IPS DF 4.7 (cell line): Measurements from ENCODE around the gene TICAM2.

Experiments used
- DNase-seq: peaks from one replicate; pipeline ENCODE4 v3.0.0-alpha.2; 2013; ENCODE audit warnings: low spot score; ENCODE audit errors: extremely low read depth

The TICAM2 gene

GRCh38 chr5:115611873-115612272 is 9.6 kb upstream of the TICAM2 start:
- DNase-seq = no peak

DNA sequence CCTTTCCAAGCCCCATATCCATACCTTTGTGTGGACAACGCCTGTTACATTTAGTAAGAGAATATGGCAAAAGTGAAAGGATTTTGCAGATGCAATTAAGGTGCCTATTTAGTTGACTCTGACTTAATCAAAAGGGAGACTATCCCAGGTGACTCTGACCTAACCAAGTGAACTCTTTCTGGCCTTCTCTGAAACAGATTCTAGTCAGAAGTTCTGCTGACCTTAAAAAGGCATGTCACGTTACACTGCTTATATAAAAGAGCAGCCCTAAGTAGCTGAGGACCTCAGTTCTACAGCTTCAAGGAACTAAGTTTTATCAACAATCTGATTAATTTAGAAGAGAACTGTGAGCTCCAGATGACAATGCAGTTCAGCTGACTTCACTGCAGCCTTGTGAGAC is 5.7 kb upstream of the TICAM2 start:
- DNase-seq = no peak

DNA sequence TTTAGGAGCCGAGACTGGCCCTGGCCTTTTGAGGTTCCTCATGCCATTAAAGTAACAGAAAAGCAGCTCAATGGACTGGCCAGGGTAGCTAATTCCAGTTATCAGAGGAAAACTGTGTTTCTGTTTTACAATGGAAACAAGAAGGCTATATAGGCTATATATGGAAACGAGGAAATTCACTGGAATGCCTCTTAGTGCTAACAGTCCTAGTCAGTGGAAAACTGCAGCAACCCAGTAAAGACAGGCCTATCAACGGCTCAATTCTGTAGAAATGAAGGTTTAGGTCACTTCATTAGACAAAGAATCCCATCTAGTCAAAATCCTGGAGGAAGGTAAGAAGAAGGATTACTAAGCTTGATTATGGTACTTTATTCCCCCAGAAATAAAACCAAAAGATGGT is 3.2 kb upstream of the TICAM2 start:
- no peak for DNase-seq

DNA sequence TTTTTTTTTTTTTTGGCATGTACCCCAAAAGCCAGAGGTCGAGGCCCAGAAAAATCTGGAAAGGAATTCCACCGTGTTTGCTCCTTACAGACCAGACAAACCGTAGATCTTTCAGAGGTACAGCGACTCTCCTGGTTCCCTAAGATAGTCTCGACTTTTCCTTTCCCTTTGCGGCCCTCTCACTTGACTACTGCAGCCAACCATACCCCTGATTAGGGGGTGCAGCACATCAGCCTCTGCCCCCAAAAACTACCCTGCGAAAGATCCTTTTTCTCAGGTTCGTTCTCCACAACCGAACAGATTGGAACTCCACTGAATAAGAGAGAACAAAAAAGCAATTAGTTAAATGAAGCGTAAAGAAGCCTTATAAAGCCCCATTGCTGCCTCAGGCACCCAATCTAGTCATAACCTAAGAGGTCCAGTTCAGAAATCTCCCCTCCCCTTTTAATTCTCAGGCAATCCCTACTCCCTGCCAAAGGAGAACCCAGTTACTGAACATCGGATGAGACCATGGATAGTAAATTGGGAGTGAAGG is 379 bp upstream of the TICAM2 start:
- no peak for DNase-seq

GRCh38 chr5:115600766-115601165 is 1.5 kb downstream of the TICAM2 start:
- no peak for DNase-seq

GRCh38 chr5:115599924-115600323 is 2.4 kb downstream of the TICAM2 start:
- DNase-seq = no peak

- no peak for DNase-seq
Observed at GRCh38 chr5:115599502-115599901, 2.8 kb downstream of the TICAM2 start.

GRCh38 chr5:115594128-115595047 is 7.9 kb downstream of the TICAM2 start:
- DNase-seq = no peak

DNA sequence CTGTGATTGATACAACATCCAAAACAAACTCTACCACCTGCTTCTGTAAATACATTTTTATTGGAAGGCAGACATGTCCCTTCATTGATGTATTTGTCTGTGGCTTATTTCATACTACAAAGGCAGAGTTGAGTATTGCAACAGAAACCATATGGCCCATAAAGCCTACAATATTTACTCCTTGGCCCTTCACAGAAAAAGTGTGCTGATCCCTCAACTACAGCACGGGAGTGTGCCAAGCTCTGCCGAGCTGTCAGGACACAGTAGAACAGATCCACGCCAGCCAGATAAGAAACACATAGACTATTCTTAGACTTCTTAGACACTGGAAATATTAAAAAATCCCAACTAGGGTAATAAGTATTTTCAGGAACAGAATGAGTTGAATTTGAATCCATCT is 13.2 kb downstream of the TICAM2 start:
- DNase-seq = no peak

DNA sequence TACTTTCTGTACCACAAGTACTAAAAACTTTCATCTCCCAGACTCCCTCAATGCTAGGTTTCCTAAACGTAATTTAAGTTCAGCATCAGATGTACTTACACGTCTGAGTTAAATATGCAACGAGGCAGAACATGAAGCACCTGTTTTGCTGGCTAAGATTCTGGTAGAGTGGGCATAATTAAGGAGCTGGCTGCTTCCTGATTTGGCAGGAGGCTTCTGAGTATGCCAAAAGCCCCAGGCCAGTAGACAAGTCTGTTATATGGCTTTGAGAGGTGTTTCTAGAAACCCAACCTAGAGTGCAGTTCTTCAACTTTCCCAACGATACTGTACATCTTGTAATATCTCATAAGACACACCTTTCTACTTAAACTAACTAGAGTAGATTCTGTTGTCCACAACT is 13.6 kb downstream of the TICAM2 start:
- DNase-seq = no peak

DNA sequence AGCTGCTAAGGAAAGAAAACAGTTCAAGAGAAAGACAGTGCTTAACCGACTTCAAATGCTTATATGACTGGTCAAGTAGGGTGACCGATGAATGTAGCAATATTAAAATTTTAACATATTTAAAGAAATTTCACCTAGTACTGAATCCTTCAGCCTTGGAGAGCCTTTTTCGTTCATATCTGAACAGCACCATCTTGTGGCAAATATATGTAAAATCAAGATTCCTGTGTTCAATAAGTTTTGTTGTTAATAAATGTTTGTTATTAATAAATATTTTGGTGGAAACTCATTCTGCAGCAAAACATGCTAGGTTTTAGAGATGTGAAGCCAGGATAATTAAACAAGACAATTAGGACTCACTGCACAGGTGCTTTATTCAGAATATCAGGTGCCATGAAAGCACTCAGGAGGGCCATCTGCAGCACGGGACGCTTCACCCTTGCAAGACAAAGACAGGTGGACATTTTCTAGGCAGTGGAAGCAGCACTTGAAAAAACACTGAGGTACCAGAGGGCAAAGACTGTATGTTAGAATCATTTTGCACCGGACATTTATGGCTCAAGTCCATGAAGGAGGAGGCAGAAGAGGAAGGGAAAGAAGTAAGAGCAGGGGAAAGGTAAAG is 15.6 kb downstream of the TICAM2 start:
- DNase-seq = no peak

- DNase-seq = no peak
Observed at GRCh38 chr5:115585265-115585664, 17.0 kb downstream of the TICAM2 start.

DNA sequence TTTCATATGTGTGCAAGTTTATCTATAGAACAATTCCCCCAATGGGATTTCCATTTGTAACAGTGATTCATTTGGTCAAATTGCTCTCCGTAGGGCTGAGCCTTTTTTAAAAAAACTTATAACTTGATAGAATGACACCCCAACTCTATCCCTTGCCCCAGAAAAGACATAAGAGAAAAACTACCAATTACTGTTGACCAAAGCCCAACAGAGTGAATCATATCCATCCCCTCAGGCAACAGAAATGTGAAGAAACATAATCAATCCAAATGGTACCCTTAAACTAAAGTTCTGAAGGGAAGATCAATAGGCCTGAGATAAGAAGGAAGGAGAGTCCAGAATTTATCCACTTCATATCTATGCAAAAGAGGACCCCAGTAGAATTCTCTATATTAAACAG is 17.8 kb downstream of the TICAM2 start:
- no peak for DNase-seq

- no peak for DNase-seq
Observed at GRCh38 chr5:115583474-115583873, 18.8 kb downstream of the TICAM2 start.

- no peak for DNase-seq
Observed at GRCh38 chr5:115580941-115581340, 21.3 kb downstream of the TICAM2 start.

DNA sequence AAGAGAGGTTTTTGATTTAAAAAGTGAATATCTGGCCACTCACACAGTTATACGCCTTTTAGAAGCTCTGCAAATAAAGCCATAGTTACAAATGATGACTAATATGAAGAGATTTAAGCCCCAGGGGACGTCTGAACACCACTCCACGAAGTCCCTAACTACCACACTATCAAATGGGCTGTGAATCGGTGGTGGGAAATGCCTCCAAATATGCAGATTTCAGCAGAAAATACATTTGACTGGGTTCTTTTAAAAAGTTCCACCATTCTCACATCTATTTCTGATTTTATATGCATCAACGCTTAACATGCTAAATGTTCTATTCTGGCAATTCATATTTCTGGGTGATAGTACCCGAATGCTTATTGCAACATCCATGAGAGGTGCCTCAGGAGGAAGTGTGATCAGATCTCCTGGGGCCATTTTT is 22.5 kb downstream of the TICAM2 start:
- no peak for DNase-seq

- DNase-seq = no peak
Observed at GRCh38 chr5:115579216-115579615, 23.1 kb downstream of the TICAM2 start.

DNA sequence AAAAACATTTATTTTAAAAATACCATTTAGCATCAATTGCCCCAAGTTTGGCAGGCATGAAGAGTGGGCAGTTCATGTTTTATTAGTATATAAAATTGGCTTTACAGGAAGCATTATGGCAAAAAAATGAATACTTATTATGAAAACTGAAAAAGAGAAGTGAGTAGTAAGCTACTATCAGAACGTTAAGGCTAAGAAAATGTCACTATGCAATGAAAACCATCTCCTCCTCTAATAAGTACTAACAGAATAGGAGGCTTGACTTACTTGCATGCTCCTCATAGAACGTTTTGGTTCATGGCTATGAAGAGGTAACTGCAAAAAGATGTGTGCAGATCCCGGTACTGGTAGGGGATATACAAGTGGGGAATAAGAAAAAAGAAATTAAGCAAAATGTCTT is 23.6 kb downstream of the TICAM2 start:
- no peak for DNase-seq

GRCh38 chr5:115577741-115578140 is 24.5 kb downstream of the TICAM2 start:
- DNase-seq = no peak

DNA sequence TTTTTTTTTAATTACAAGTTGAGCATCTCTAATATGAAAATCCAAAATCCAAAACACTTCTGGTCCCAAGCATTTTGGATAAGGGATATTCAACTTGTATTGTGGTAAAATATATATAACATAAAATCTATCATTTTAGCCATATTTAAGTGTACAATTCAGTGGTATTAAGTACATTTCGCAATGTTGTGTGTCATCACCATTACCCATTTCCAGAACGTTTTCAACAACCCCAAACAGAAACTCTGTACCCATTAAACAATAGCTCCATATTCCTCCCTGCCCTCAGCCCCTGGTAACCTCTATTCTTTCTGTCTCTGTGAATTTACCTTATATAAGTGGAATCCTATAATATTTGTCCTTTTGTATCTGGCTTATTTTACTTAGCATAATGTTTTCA is 24.9 kb downstream of the TICAM2 start:
- DNase-seq = no peak

- DNase-seq = no peak
Observed at GRCh38 chr5:115575167-115576070, 26.9 kb downstream of the TICAM2 start.

GRCh38 chr5:115573133-115573532 is 29.1 kb downstream of the TICAM2 start:
- DNase-seq = no peak
